ENCODE data around the gene NFATC3. TPM values are rescaled to one million over a fixed set of nuclear protein-coding genes. Genes with fewer than 3 reads are reported as not detected.

Gene NFATC3
- total and polyA plus RNA-seq, 2 of the 8 experiments (the other 6 are each of a cell fraction or from before 2014, with no cell fraction given) = 17.6 to 34.5 TPM

DNA sequence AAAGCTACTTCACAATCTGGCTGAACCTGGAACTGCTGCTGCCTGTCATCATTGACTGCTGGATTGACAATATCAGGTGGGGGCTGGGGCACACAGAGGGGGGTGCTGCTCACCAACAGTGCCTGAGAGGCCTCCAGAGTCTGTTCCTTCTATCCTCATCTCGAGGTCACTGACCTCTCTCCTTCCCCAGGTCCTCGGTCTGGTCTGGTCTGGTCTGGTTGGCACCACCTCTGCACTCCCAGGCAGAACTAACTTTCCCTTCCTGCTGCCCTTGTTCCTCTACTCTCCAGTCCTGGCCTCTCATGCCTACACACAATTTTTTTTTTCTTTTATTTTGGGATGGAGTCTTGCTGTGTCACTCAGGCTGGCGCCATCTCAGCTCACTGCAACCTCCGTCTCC is 164.2 kb downstream of the NFATC3 start:
- no peak overlapping the region for H3K23ac ChIP-seq (ENCODE audit: insufficient read length)
- no peaks in the 10 kb centered on the region for H3K36me3 ChIP-seq (ENCODE audit: control insufficient read depth in 2 of 4, insufficient read depth in 4 of 4, low read length in 3 of 4)
- FAIRE-seq = no peak
- no peak overlapping the region for H4K5ac ChIP-seq (ENCODE audit: insufficient read length, low read depth, low read length)
- 89% methylated on average over 4 of the region's 4 CpGs; no CpG with 5 or more reads in 1 of the 2 experiments for WGBS, 2 experiments (ENCODE audit: extremely low coverage in 1 of 2, insufficient coverage in 1 of 2, insufficient read length in 1 of 2, insufficient replicate concordance in 2 of 2, low coverage in 1 of 2, low lambda C conversion rate in 2 of 2, missing lambda C conversion rate in 1 of 2)
- no peaks in the 10 kb centered on the region for H3K9me3 ChIP-seq (ENCODE audit: insufficient read depth in 2 of 2, low read depth in 1 of 2, low read length in 1 of 2)
- H4K91ac ChIP-seq (replicated peaks; ENCODE audit: insufficient read length, low read length) = no peak overlapping the region
- H2BK15ac ChIP-seq (ENCODE audit: low read length) = no peak overlapping the region
- no peaks in the 10 kb centered on the region for H4K20me1 ChIP-seq (replicated peaks in 1 of 2; ENCODE audit: control insufficient read depth in 1 of 2, insufficient read depth in 2 of 2, low read length in 2 of 2)
- H3K14ac ChIP-seq (ENCODE audit: insufficient read length) = no peak overlapping the region
- H3K23me2 ChIP-seq (ENCODE audit: low read depth, low read length) = peaks cover 13% of the 10 kb centered on the region; the same call in 1 of the 2 replicates
- no peak overlapping the region for H2AFZ ChIP-seq (ENCODE audit: low read length)
- H3K79me1 ChIP-seq (ENCODE audit: low read depth, low read length) = peaks cover 2% of the 10 kb centered on the region; the same call in 1 of the 2 replicates
- ChIA-PET CTCF (ENCODE audit: partially characterized antibody) (interaction anchor here (1.1 to 6.2 kb wide), 3 partner anchors 9 to 20 kb away, joined by 3 to 108 read pairs (median 10); partner anchors contain the start of gene SLC7A6), POLR2A (ENCODE audit: partially characterized antibody) (interaction anchor here (2.4 to 3.7 kb wide), 2 partner anchors 12 to 13 kb away, joined by 6 to 10 read pairs; partner anchors contain the start of gene ESRP2)
- DNase-seq (ENCODE audit: low read depth in 1 of 2, low spot score in 2 of 2) = no peak
- H3K9ac ChIP-seq (replicated peaks in 1 of 4; ENCODE audit: extremely low read depth in 1 of 4, low read depth in 3 of 4, low read length in 3 of 4) = no peak overlapping the region
- H2BK12ac ChIP-seq (ENCODE audit: low read depth, low read length) = no peak overlapping the region
- H2BK120ac ChIP-seq (replicated peaks; ENCODE audit: low read depth, low read length) = no peak overlapping the region
- H3K4me2 ChIP-seq (ENCODE audit: insufficient read depth in 1 of 2, low read depth in 2 of 2, low read length in 2 of 2) = no peak overlapping the region
- no peak overlapping the region for H3K4ac ChIP-seq (replicated peaks; ENCODE audit: insufficient read length, low read depth, low read length)
- no peak overlapping the region for H3K18ac ChIP-seq (ENCODE audit: extremely low read depth, low read length)
- H3K27me3 ChIP-seq (replicated peaks in 1 of 4; ENCODE audit: control insufficient read depth in 3 of 4, extremely low read depth in 1 of 4, insufficient read depth in 3 of 4, low read length in 3 of 4) = peaks cover 0 to 5% (median 2%) of the 10 kb centered on the region in 4 experiments; a peak in 5 of 7 replicates
- no peaks in the 10 kb centered on the region for H3K79me2 ChIP-seq (ENCODE audit: control insufficient read depth in 1 of 2, insufficient read depth in 2 of 2, low read length in 2 of 2)
- H3K4me1 ChIP-seq (replicated peaks in 1 of 4; ENCODE audit: control insufficient read depth in 3 of 4, insufficient read depth in 4 of 4, low read length in 3 of 4) = peaks cover 0 to 4% (median 2%) of the 10 kb centered on the region in 4 experiments; a peak in 5 of 7 replicates
- no peak overlapping the region for H3K4me3 ChIP-seq (ENCODE audit: extremely low read depth in 1 of 4, insufficient read depth in 2 of 4, low read depth in 3 of 4, low read length in 4 of 4)
- no peak overlapping the region for H2AK5ac ChIP-seq (ENCODE audit: low read depth, low read length)
- no peak overlapping the region for H3K27ac ChIP-seq (ENCODE audit: low read depth, low read length)
- H3K56ac ChIP-seq (replicated peaks; ENCODE audit: insufficient read length, low read depth, low read length) = no peak overlapping the region
- H2BK5ac ChIP-seq (ENCODE audit: low read depth, low read length) = no peak overlapping the region
- H4K8ac ChIP-seq (ENCODE audit: extremely low read depth, insufficient read depth, low read length) = peak overlapping the region; percentile 16; the same call in 1 of the 2 replicates
- no peak overlapping the region for H2BK20ac ChIP-seq (ENCODE audit: low read length)
- TF ChIP-seq KDM1A (IDR thresholded peaks at IDR 0.05; ENCODE audit: borderline replicate concordance, low read length) (no peak), NRF1 (IDR thresholded peaks at IDR 0.05; ENCODE audit: low read depth, low read length) (no peak), ZNF274 (IDR thresholded peaks at IDR 0.05; ENCODE audit: borderline replicate concordance, extremely low read depth, low read length) (no peak), POLR2A (IDR thresholded peaks at IDR 0.05; ENCODE audit: control extremely low read depth in 1 of 2, low read depth in 2 of 2, low read length in 2 of 2) (no peak), EGR1 (IDR thresholded peaks at IDR 0.05; ENCODE audit: borderline replicate concordance, low read depth, low read length) (no peak), ATF3 (IDR thresholded peaks at IDR 0.05; ENCODE audit: insufficient read depth, low read depth, low read length) (no peak), JUND (IDR thresholded peaks at IDR 0.05; ENCODE audit: low read length) (no peak), HDAC6 (IDR thresholded peaks at IDR 0.05; ENCODE audit: low read depth, low read length) (no peak), SIX5 (IDR thresholded peaks at IDR 0.05; ENCODE audit: low read depth, low read length) (no peak), RAD21 (IDR thresholded peaks at IDR 0.05 in 1 of 2, conservative IDR thresholded peaks at IDR 0.05 in 1 of 2; ENCODE audit: low read depth in 2 of 2, low read length in 2 of 2) (no peak), KDM4A (IDR thresholded peaks at IDR 0.05; ENCODE audit: low read depth, low read length, severe bottlenecking) (no peak), TAF1 (IDR thresholded peaks at IDR 0.05; ENCODE audit: low read depth, low read length) (no peak)
- TF ChIP-seq, protein P1, sequence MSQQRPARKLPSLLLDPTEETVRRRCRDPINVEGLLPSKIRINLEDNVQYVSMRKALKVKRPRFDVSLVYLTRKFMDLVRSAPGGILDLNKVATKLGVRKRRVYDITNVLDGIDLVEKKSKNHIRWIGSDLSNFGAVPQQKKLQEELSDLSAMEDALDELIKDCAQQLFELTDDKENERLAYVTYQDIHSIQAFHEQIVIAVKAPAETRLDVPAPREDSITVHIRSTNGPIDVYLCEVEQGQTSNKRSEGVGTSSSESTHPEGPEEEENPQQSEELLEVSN (IDR thresholded peaks at IDR 0.05) = no peak

Data from H1 (cell line).